Pancreas (tissue), 10 donors: ENCODE results near the gene CNDP1. TPM values are rescaled to one million over a fixed set of nuclear protein-coding genes. Genes with fewer than 3 reads are reported as not detected.

Source experiments
- ATAC-seq, 4 donors: fragments of 200-7000 bp; cut with Tn5 transposase; one replicate each; pipeline versions ENCODE4 v1.8.0 to v1.9.1; 2020; ENCODE audit warnings: mild to moderate bottlenecking in 4 of 4, moderate library complexity in 4 of 4
- DNase-seq, 6 donors: peaks; one replicate each; pipeline ENCODE4 v3.0.0-alpha.2; 2020
- FAIRE-seq: peaks from 2 replicates; lab custom pipeline; 2012; peaks lifted over from hg19 to GRCh38; lab: Jason Lieb, UNC
- H3K27ac ChIP-seq, 4 donors: fragments of 200-600 bp; sonication (generic); 1 replicate in 3 of 4; 2 replicates in 1 of 4; pipeline versions ENCODE4 v1.5.0 to v1.8.0; 2020
- H3K27me3 ChIP-seq, 4 donors: fragments of 200-600 bp; one replicate each; pipeline ENCODE4 v1.8.0; 2021
- H3K36me3 ChIP-seq, 3 donors: fragments of 200-600 bp; sonication (generic) in 1 of 3; one replicate each; pipeline versions ENCODE4 v1.5.0 to v1.8.0; 2020 to 2021
- H3K4me1 ChIP-seq, 3 donors: fragments of 200-600 bp; one replicate each; pipeline ENCODE4 v1.8.0; 2021
- H3K4me3 ChIP-seq, 4 donors: fragments of 200-600 bp; sonication (generic) in 2 of 4; one replicate each; pipeline versions ENCODE4 v1.5.0 to v1.8.0; 2020 to 2021
- H3K9me3 ChIP-seq, 4 donors: fragments of 200-600 bp; one replicate each; pipeline ENCODE4 v1.8.0; 2021
- CTCF ChIP-seq, 4 donors: fragments of 200-600 bp; sonication (generic) in 3 of 4; IDR thresholded peaks; one replicate each; pipeline versions ENCODE4 v1.5.0 to v1.8.0; 2021; ENCODE audit warnings: antibody characterized with exemption in 4 of 4
- WGBS, 2 donors: extraction: QIAGEN DNeasy Blood & Tissue Kit; methylation state at CpG; one replicate each; pipeline ENCODE4 v1.1.7; 2013; 5-methylcytosine and 5-hydroxymethylcytosine counted together
- intact Hi-C, 3 donors: fragments of 100-400 bp; cut with DNase I; formaldehyde crosslinking; loops; one replicate each; pipeline versions ENCODE4 v1.11.1 to v1.14.2; 2022
- polyA plus RNA-seq, 2 donors: library from polyadenylated mRNA; stranded (reverse); fragments of 200-250 nt; gene quantifications; one replicate each; pipeline ENCODE4 v1.2.3, GENCODE V29; 2013
- total RNA-seq, 6 donors: library from RNA; stranded (reverse); fragmentation: NEBNext Ultra II Directional in 4 of 6; extraction: Animal tissue kit (Norgen Biotek cat#: 25700) in 4 of 6; gene quantifications; one replicate each; pipeline versions ENCODE4 v1.2.1 to v1.2.4, GENCODE V29; 2021 to 2023
- donor health status: healthy with polysubstance abuse.
- donor health status: DM: no; HTN: no; CAD: no; lungs with moderate emphysema.
- donor health status: DM: no; HTN: no; CAD: no.
- donor health status: control.
- donor health status: control.
- donor health status: Bipolar disorder and iron deficiency.
- donor health status: DM: yes; HTN: yes; CAD: no.
- donor health status: DM: no; HTN: no; CAD: no.
- donor health status: DM: no; HTN: no; CAD: no.
- donor health status: DM: yes; HTN: yes; CAD: no.

Gene CNDP1
- total and polyA plus RNA-seq, 8 donors = 0.09 to 0.84 (median 0.21) TPM; not detected in 2

DNA sequence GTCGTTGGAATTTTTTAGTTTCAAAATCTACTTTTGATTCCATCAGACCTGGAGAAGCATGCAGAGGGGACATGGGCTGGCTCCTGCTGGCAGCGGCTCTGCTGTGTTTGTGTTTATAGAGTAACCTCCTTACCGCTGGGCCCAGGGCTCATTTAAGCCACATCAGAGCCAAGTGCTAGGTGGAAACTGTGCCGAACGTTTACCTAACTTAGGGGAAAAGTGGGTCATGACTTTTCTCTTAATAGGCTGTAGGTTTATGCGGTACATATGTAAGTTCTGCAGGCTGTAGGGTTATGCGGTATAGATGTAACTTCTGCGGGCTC lies 20.5 kb upstream of the CNDP1 start:
- ATAC-seq (no peak), FAIRE-seq (no peak)
- intact Hi-C loops = no loop called here

GRCh38 chr18:74514860-74515495 lies 19.3 kb upstream of the CNDP1 start:
- Histone ChIP-seq H3K9me3 (no peaks in the 10 kb centered on the region), H3K4me3 (no peak overlapping the region), H3K4me1 (peaks cover 5 to 10% (median 6%) of the 10 kb centered on the region in 3 donors), H3K27me3 (no peaks in the 10 kb centered on the region), H3K27ac (no peak overlapping the region), H3K36me3 (peaks cover 8 to 81% (median 33%) of the 10 kb centered on the region in 3 donors)
- no peak for TF ChIP-seq CTCF (IDR thresholded peaks at IDR 0.05)
- DNase-seq (peak in 2 of 6 donors; percentile 5 to 7), FAIRE-seq (no peak), ATAC-seq (no peak)
- 81 to 86% methylated on average over 18 of the region's 18 CpGs for WGBS, 2 donors
- intact Hi-C loops = no loop called here

More for the DNA sequence above, 20.5 kb upstream of the CNDP1 start:
- TF ChIP-seq CTCF (IDR thresholded peaks at IDR 0.05) = no peak
- Histone ChIP-seq H3K4me3 (no peak overlapping the region), H3K4me1 (peaks cover 7 to 13% (median 10%) of the 10 kb centered on the region in 3 donors), H3K27me3 (no peaks in the 10 kb centered on the region), H3K27ac (no peak overlapping the region), H3K9me3 (no peaks in the 10 kb centered on the region), H3K36me3 (peaks cover 6 to 82% (median 22%) of the 10 kb centered on the region in 3 donors)
- peak in 1 of 6 donors; percentile 8 for DNase-seq
- 71 to 79% methylated on average over 8 of the region's 8 CpGs for WGBS, 2 donors

DNA sequence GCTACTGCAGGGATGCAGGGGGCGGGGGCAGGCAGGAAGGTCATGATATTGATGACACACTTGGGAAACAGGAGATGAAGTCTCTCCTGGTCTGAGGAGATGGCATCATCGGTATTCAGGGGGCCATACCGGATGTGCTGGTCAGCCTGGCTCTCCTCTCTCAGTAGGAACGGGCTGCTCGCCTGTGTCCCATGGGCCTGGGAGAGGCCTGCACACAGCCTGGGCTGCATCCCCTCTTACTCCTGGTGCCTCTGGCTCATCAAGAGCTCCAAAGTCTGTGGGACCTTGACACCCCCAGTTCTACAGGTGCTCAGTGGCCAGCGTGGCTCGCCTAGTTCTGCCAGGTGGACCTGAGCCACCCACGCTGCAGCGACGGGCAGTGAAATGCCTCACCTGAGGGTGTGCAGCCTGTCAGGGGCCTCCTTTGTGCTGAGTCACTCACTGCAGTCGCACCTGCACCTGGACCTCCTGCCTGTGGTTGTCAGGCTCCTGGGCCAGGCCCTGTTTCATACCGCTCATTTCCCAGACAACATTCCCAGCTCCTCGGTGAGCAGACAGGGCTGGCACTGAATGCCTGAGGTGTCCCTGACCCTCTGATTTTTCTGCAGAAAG lies 18.6 kb upstream of the CNDP1 start:
- H3K4me1 ChIP-seq = peaks cover 5 to 10% (median 6%) of the 10 kb centered on the region in 3 donors
- no peak overlapping the region for H3K4me3 ChIP-seq
- H3K27ac ChIP-seq = no peak overlapping the region
- no peak for DNase-seq
- intact Hi-C loops = no loop called here
- ATAC-seq = peak in 1 of 4 donors; percentile 53
- H3K9me3 ChIP-seq = no peaks in the 10 kb centered on the region
- FAIRE-seq = no peak
- no peaks in the 10 kb centered on the region for H3K27me3 ChIP-seq
- 75 to 90% methylated on average over 13 of the region's 13 CpGs for WGBS, 2 donors
- H3K36me3 ChIP-seq = peaks cover 8 to 81% (median 35%) of the 10 kb centered on the region in 3 donors
- no peak for TF ChIP-seq CTCF (IDR thresholded peaks at IDR 0.05)

- Histone ChIP-seq H3K4me1 (peaks cover 1 to 5% (median 4%) of the 10 kb centered on the region in 3 donors), H3K27me3 (no peaks in the 10 kb centered on the region), H3K9me3 (no peaks in the 10 kb centered on the region), H3K36me3 (peaks cover 8 to 80% (median 26%) of the 10 kb centered on the region in 3 donors), H3K27ac (no peak overlapping the region), H3K4me3 (no peak overlapping the region)
- no peak for ATAC-seq
- WGBS, 2 donors = 93 to 94% methylated on average over 35 of the region's 35 CpGs
- intact Hi-C loops = no loop called here
- TF ChIP-seq CTCF (IDR thresholded peaks at IDR 0.05) = no peak
- no peak for FAIRE-seq
- DNase-seq = no peak
Measured at GRCh38 chr18:74516271-74517235, 17.7 kb upstream of the CNDP1 start.
